ENCODE measurements around the gene DRC1. TPM values are rescaled to one million over a fixed set of nuclear protein-coding genes. Genes with fewer than 3 reads are reported as not detected.

Gene DRC1
- total and polyA plus RNA-seq, 4 donors, result 2.5 to 18.4 (median 8.8) TPM

- H3K9me3 ChIP-seq (ENCODE audit: control insufficient read depth in 4 of 4, insufficient read depth in 3 of 4, low read length in 3 of 4), result no peaks in the 10 kb centered on the region
- no peaks in the 10 kb centered on the region for H3K27me3 ChIP-seq (ENCODE audit: control insufficient read depth in 3 of 3, insufficient read depth in 3 of 3, low read length in 2 of 3)
- 89 to 90% methylated on average over 2 of the region's 2 CpGs for WGBS, 2 donors
- H3K4me3 ChIP-seq, result no peak overlapping the region
- no peak for TF ChIP-seq CTCF (IDR thresholded peaks at IDR 0.05; ENCODE audit: control extremely low read depth, extremely low read depth)
- H3K36me3 ChIP-seq (ENCODE audit: control insufficient read depth in 4 of 4, insufficient read depth in 4 of 4, low read length in 4 of 4), result peaks cover 0 to 10% (median 4%) of the 10 kb centered on the region in 4 donors
- no peak overlapping the region for H3K27ac ChIP-seq (ENCODE audit: low read depth in 1 of 2, low read length in 1 of 2)
- no peak overlapping the region for H3K9ac ChIP-seq (ENCODE audit: insufficient read depth in 1 of 2, low read length in 2 of 2)
- no peaks in the 10 kb centered on the region for H3K4me1 ChIP-seq (ENCODE audit: control insufficient read depth in 5 of 5, insufficient read depth in 5 of 5, low read length in 5 of 5)
- DNase-seq, result no peak
- ATAC-seq (ENCODE audit: insufficient read depth, low FRiP score), result no peak
Observed at GRCh38 chr2:26380281-26380680, 21.4 kb upstream of the DRC1 start.

GRCh38 chr2:26382564-26382963 is 19.2 kb upstream of the DRC1 start:
- TF ChIP-seq CTCF (IDR thresholded peaks at IDR 0.05; ENCODE audit: control extremely low read depth, extremely low read depth), result no peak
- Histone ChIP-seq H3K4me3 (no peak overlapping the region), H3K9me3 (ENCODE audit: control insufficient read depth in 4 of 4, insufficient read depth in 3 of 4, low read length in 3 of 4) (no peaks in the 10 kb centered on the region), H3K4me1 (ENCODE audit: control insufficient read depth in 5 of 5, insufficient read depth in 5 of 5, low read length in 5 of 5) (no peaks in the 10 kb centered on the region), H3K27me3 (ENCODE audit: control insufficient read depth in 3 of 3, insufficient read depth in 3 of 3, low read length in 2 of 3) (no peaks in the 10 kb centered on the region), H3K36me3 (ENCODE audit: control insufficient read depth in 4 of 4, insufficient read depth in 4 of 4, low read length in 4 of 4) (peaks cover 6 to 8% (median 6%) of the 10 kb centered on the region in 4 donors), H3K27ac (ENCODE audit: low read depth in 1 of 2, low read length in 1 of 2) (no peak overlapping the region), H3K9ac (ENCODE audit: insufficient read depth in 1 of 2, low read length in 2 of 2) (no peak overlapping the region)
- no peak for DNase-seq
- WGBS, 2 donors, result 85 to 86% methylated on average over 3 of the region's 3 CpGs
- no peak for ATAC-seq (ENCODE audit: insufficient read depth, low FRiP score)

- Histone ChIP-seq H3K27ac (ENCODE audit: low read depth in 1 of 2, low read length in 1 of 2) (no peak overlapping the region), H3K9me3 (ENCODE audit: control insufficient read depth in 4 of 4, insufficient read depth in 3 of 4, low read length in 3 of 4) (no peaks in the 10 kb centered on the region), H3K4me1 (ENCODE audit: control insufficient read depth in 5 of 5, insufficient read depth in 5 of 5, low read length in 5 of 5) (no peaks in the 10 kb centered on the region), H3K27me3 (ENCODE audit: control insufficient read depth in 3 of 3, insufficient read depth in 3 of 3, low read length in 2 of 3) (no peaks in the 10 kb centered on the region), H3K9ac (ENCODE audit: insufficient read depth in 1 of 2, low read length in 2 of 2) (no peak overlapping the region), H3K4me3 (no peak overlapping the region), H3K36me3 (ENCODE audit: control insufficient read depth in 4 of 4, insufficient read depth in 4 of 4, low read length in 4 of 4) (peaks cover 2 to 16% (median 10%) of the 10 kb centered on the region in 4 donors)
- TF ChIP-seq CTCF (IDR thresholded peaks at IDR 0.05; ENCODE audit: control extremely low read depth, extremely low read depth), result no peak
- WGBS, 2 donors, result 92 to 95% methylated on average over 9 of the region's 9 CpGs
- DNase-seq (no peak), ATAC-seq (ENCODE audit: insufficient read depth, low FRiP score) (no peak)
Observed at GRCh38 chr2:26384183-26384582, 17.5 kb upstream of the DRC1 start.

GRCh38 chr2:26384597-26384996 is 17.1 kb upstream of the DRC1 start:
- Histone ChIP-seq H3K4me1 (ENCODE audit: control insufficient read depth in 5 of 5, insufficient read depth in 5 of 5, low read length in 5 of 5) (no peaks in the 10 kb centered on the region), H3K27ac (ENCODE audit: low read depth in 1 of 2, low read length in 1 of 2) (no peak overlapping the region), H3K9me3 (ENCODE audit: control insufficient read depth in 4 of 4, insufficient read depth in 3 of 4, low read length in 3 of 4) (no peaks in the 10 kb centered on the region), H3K9ac (ENCODE audit: insufficient read depth in 1 of 2, low read length in 2 of 2) (no peak overlapping the region), H3K4me3 (no peak overlapping the region), H3K27me3 (ENCODE audit: control insufficient read depth in 3 of 3, insufficient read depth in 3 of 3, low read length in 2 of 3) (no peaks in the 10 kb centered on the region), H3K36me3 (ENCODE audit: control insufficient read depth in 4 of 4, insufficient read depth in 4 of 4, low read length in 4 of 4) (peaks cover 2 to 18% (median 11%) of the 10 kb centered on the region in 4 donors)
- DNase-seq, result no peak
- TF ChIP-seq CTCF (IDR thresholded peaks at IDR 0.05; ENCODE audit: control extremely low read depth, extremely low read depth), result no peak
- no peak for ATAC-seq (ENCODE audit: insufficient read depth, low FRiP score)
